HepG2 (cell line): ENCODE results near the gene JAG1. TPM values are rescaled to one million over a fixed set of nuclear protein-coding genes. Genes with fewer than 3 reads are reported as not detected.

ENCODE experiments used
- ATAC-seq: fragments of 200-7000 bp; cut with Tn5 transposase; 3 replicates; pipeline ENCODE4 v1.9.1; 2020; ENCODE audit warnings: mild to moderate bottlenecking, moderate library complexity
- BruUV-seq: library from RNA; stranded (reverse); fragments of 400-500 nt; replicated peaks from 2 replicates; lab custom pipeline; 2021; lab: Mats Ljungman, UMichigan
- CTCF ChIA-PET: fragments of 300-600 bp; formaldehyde crosslinking; extraction: SDS; loops from one replicate; lab custom pipeline; 2021; ENCODE audit warnings: low total read pairs, inconsistent platforms, low intra/inter-chr PET ratio; lab: Yijun Ruan, JAX
- POLR2A ChIA-PET: fragments of 350-600 bp; sonication (Branson Sonifier 250); formaldehyde crosslinking; loops from one replicate; lab custom pipeline; 2020; ENCODE audit warnings: antibody characterized with exemption, inconsistent platforms; lab: Yijun Ruan, JAX
- DNase-seq: peaks from one replicate; pipeline ENCODE4 v3.0.0-alpha.2; 2015; ENCODE audit warnings: low spot score
- FAIRE-seq: peaks from 3 replicates; lab custom pipeline; 2011; peaks lifted over from hg19 to GRCh38; lab: Jason Lieb, UNC
- H2AFZ ChIP-seq: one replicate; pipeline ENCODE4 v1.6.1; 2011; ENCODE audit warnings: low read length, inconsistent platforms
- H3K27ac ChIP-seq: fragments of 300-600 bp; 3 replicates; pipeline ENCODE4 v1.8.0; 2011; ENCODE audit warnings: mixed run types, mild to moderate bottlenecking, mixed read lengths, low read length, inconsistent platforms; ENCODE audit not compliant: insufficient read depth; ENCODE audit errors: extremely low read length
- H3K27me3 ChIP-seq, 2 experiments: fragments of 200-600 bp in 1 of 2; 2 replicates in 1 of 2; 3 replicates in 1 of 2; pipeline versions ENCODE4 v1.6.0 to v1.8.0; 2011; ENCODE audit warnings: low read length in 2 of 2, mild to moderate bottlenecking in 2 of 2, moderate library complexity in 2 of 2, inconsistent platforms in 1 of 2; ENCODE audit not compliant: insufficient read depth in 2 of 2, control insufficient read depth in 1 of 2
- H3K36me3 ChIP-seq, 2 experiments: fragments of 200-600 bp in 1 of 2; replicated peaks in 1 of 2; 2 replicates in 1 of 2; 3 replicates in 1 of 2; pipeline versions ENCODE4 v1.5.1 to v1.8.0; 2011; ENCODE audit warnings: low read length in 2 of 2, inconsistent platforms in 1 of 2; ENCODE audit not compliant: insufficient read depth in 2 of 2, control insufficient read depth in 1 of 2
- H3K4me1 ChIP-seq: 2 replicates; pipeline ENCODE4 v1.5.1; 2012; ENCODE audit warnings: low read length, inconsistent platforms; ENCODE audit not compliant: insufficient read depth
- H3K4me2 ChIP-seq: 2 replicates; pipeline ENCODE4 v1.6.0; 2011; ENCODE audit warnings: low read depth, low read length, inconsistent platforms
- H3K4me3 ChIP-seq, 3 experiments: fragments of 200-600 bp in 1 of 3; sonication (generic), shearing (Covaris generic) in 1 of 3; replicated peaks in 1 of 3; 2 replicates each; pipeline ENCODE4 v1.5.1; 2011 to 2016; ENCODE audit warnings: low read length in 3 of 3, inconsistent platforms in 2 of 3, low read depth in 2 of 3, mild to moderate bottlenecking in 2 of 3, control low read depth in 1 of 3, mixed read lengths in 1 of 3; ENCODE audit not compliant: insufficient read depth in 1 of 3
- H3K79me2 ChIP-seq: one replicate; pipeline ENCODE4 v1.6.1; 2011; ENCODE audit warnings: low read length, inconsistent platforms; ENCODE audit not compliant: insufficient read depth
- H3K9ac ChIP-seq: 2 replicates; pipeline ENCODE4 v1.6.0; 2011; ENCODE audit warnings: mild to moderate bottlenecking, low read depth, low read length, inconsistent platforms; ENCODE audit not compliant: insufficient read depth
- H3K9me3 ChIP-seq: 2 replicates; pipeline ENCODE4 v1.5.1; 2012; ENCODE audit warnings: mild to moderate bottlenecking, low read length
- H4K20me1 ChIP-seq: 2 replicates; pipeline ENCODE4 v1.6.0; 2011; ENCODE audit warnings: inconsistent platforms, mild to moderate bottlenecking, low read length, moderate library complexity; ENCODE audit not compliant: insufficient read depth
- AKNA ChIP-seq: sonication (generic); formaldehyde crosslinking; IDR thresholded peaks from 2 replicates; pipeline ENCODE4 v1.4.0; 2020; ENCODE audit warnings: missing genetic modification reagents, borderline replicate concordance
- ARNT ChIP-seq: fragments of 450-650 bp; IDR thresholded peaks from 2 replicates; pipeline ENCODE4 v1.6.1; 2017
- DR1 ChIP-seq: sonication (generic); formaldehyde crosslinking; IDR thresholded peaks from 2 replicates; pipeline ENCODE4 v1.8.0; 2021; ENCODE audit warnings: mild to moderate bottlenecking, missing genetic modification reagents, inconsistent platforms
- GLMP ChIP-seq: sonication (generic); formaldehyde crosslinking; IDR thresholded peaks from 2 replicates; pipeline ENCODE4 v1.9.0; 2021; ENCODE audit warnings: missing genetic modification reagents, mild to moderate bottlenecking, borderline replicate concordance
- HMGXB3 ChIP-seq: sonication (generic); formaldehyde crosslinking; IDR thresholded peaks from 2 replicates; pipeline ENCODE4 v1.4.0; 2020; ENCODE audit warnings: missing genetic modification reagents, borderline replicate concordance
- HNRNPLL ChIP-seq: fragments of 200-400 bp; formaldehyde crosslinking; IDR thresholded peaks from 2 replicates; pipeline ENCODE4 v1.6.1; 2017; ENCODE audit warnings: mild to moderate bottlenecking, low read depth, low read length; ENCODE audit not compliant: poor library complexity, severe bottlenecking
- NCOA5 ChIP-seq: sonication (generic); formaldehyde crosslinking; IDR thresholded peaks from 2 replicates; pipeline ENCODE4 v1.4.0; 2020; ENCODE audit warnings: missing genetic modification reagents
- PHB2 ChIP-seq: fragments of 450-650 bp; IDR thresholded peaks from 2 replicates; pipeline ENCODE4 v1.6.1; 2018; ENCODE audit not compliant: partially characterized antibody
- XBP1 ChIP-seq: sonication (generic); formaldehyde crosslinking; IDR thresholded peaks from 2 replicates; pipeline ENCODE4 v1.5.0; 2020; ENCODE audit warnings: missing genetic modification reagents
- ZBTB21 ChIP-seq: sonication (generic); formaldehyde crosslinking; IDR thresholded peaks from 2 replicates; pipeline ENCODE4 v1.4.0; 2020; ENCODE audit warnings: missing genetic modification reagents
- ZBTB25 ChIP-seq: IDR thresholded peaks from 2 replicates; pipeline ENCODE4 v1.6.1; 2018; ENCODE audit warnings: missing genetic modification reagents
- ZNF124 ChIP-seq: sonication (generic); formaldehyde crosslinking; IDR thresholded peaks from 2 replicates; pipeline ENCODE4 v1.4.0; 2020; ENCODE audit warnings: missing genetic modification reagents
- WGBS: methylation state at CpG from one replicate; pipeline ENCODE4 v1.1.6; 2017; ENCODE audit warnings: low lambda C conversion rate; 5-methylcytosine and 5-hydroxymethylcytosine counted together
- in situ Hi-C: cut with HindIII; loops from 2 replicates; pipeline ENCODE4 v1.10.0; 2017; ENCODE audit warnings: low pct_unique_long_range_greater_than_20kb; ENCODE audit not compliant: extremely low pct_ligation_motif_present
- intact Hi-C: fragments of 100-400 bp; cut with micrococcal nuclease; formaldehyde crosslinking; loops from one replicate; pipeline ENCODE4 v1.10.0; 2022; ENCODE audit not compliant: unreplicated experiment
- polyA plus RNA-seq, 8 experiments: library from polyadenylated mRNA; depleted of rRNA in 3 of 8; stranded (reverse) in 7 of 8; unstranded in 1 of 8; fragments of >200 nt; fragmentation: Illumina TruSeq in 4 of 8; extraction: Trizol in 4 of 8; gene quantifications; 2 replicates each; pipeline versions ENCODE4 v1.2.1 to v1.2.3, GENCODE V29; 2011 to 2016; ENCODE audit warnings: low read depth in 4 of 8, missing spikeins in 1 of 8, mixed read lengths in 1 of 8; ENCODE audit not compliant: insufficient read depth in 1 of 8
- total RNA-seq, 5 experiments: library from RNA; depleted of rRNA; stranded (reverse); fragments of >200 nt; fragmentation: Illumina TruSeq; extraction: Trizol; gene quantifications; 2 replicates each; pipeline ENCODE4 v1.2.3, GENCODE V29; 2016; ENCODE audit warnings: low read depth in 1 of 5

The JAG1 gene
- total and polyA plus RNA-seq, 2 of the 13 experiments (the other 11 are each of a cell fraction or from before 2014, with no cell fraction given) = 47.1 to 56.3 TPM

GRCh38 chr20:10642856-10643559 is 30.8 kb downstream of the JAG1 start:
- no peak overlapping the region for H3K27ac ChIP-seq
- no peaks in the 10 kb centered on the region for H3K79me2 ChIP-seq
- CTCF ChIA-PET = no interaction called here
- no peaks in the 10 kb centered on the region for H4K20me1 ChIP-seq
- no peak overlapping the region for H2AFZ ChIP-seq
- peaks cover 76 to 91% of the 10 kb centered on the region in 2 experiments for H3K36me3 ChIP-seq
- H3K4me1 ChIP-seq = no peaks in the 10 kb centered on the region
- H3K9ac ChIP-seq = no peak overlapping the region
- no peak overlapping the region for H3K4me3 ChIP-seq
- ATAC-seq (no peak), FAIRE-seq (no peak), DNase-seq (no peak)
- H3K27me3 ChIP-seq = no peaks in the 10 kb centered on the region
- no peaks in the 10 kb centered on the region for H3K9me3 ChIP-seq
- in situ Hi-C loops (loop anchor here (10.0 kb wide), 1 partner anchor 208 kb away; the partner anchor contains the start of genes MKKS and SLX4IP), intact Hi-C loops (no loop called here)
- 86% methylated on average over 4 of the region's 4 CpGs for WGBS
- POLR2A ChIA-PET = interaction anchor here (0.8 kb wide), 1 partner anchor 31 kb away, joined by 3 read pairs; the partner anchor contains the start of gene JAG1
- H3K4me2 ChIP-seq = no peak overlapping the region
- no TSS peak for BruUV-seq
- TF ChIP-seq NCOA5 (no peak), GLMP (CRISPR knock-in tag) (no peak), HMGXB3 (CRISPR knock-in tag) (no peak), ZNF124 (CRISPR knock-in tag) (no peak), HNRNPLL (no peak), ZBTB25 (no peak), DR1 (no peak), AKNA (no peak), XBP1 (CRISPR knock-in tag) (no peak), ARNT (no peak), ZBTB21 (CRISPR knock-in tag) (no peak), PHB2 (no peak)
